SW 1271 (cell line): ENCODE data around the gene FXR2.

Experiments used
- DNase-seq, 2 experiments: peaks; one replicate each; lab custom pipeline; 2025; lab: John Stamatoyannopoulos, UW

Gene FXR2

GRCh38 chr17:7551396-7551795, 63.3 kb downstream of the FXR2 start:
- DNase-seq = no peak

- DNase-seq = no peak
Measured at GRCh38 chr17:7550344-7550743, 64.4 kb downstream of the FXR2 start.

- no peak for DNase-seq
Measured at GRCh38 chr17:7549401-7550055, 65.2 kb downstream of the FXR2 start.

- DNase-seq = no peak
Measured at GRCh38 chr17:7548585-7549400, 65.9 kb downstream of the FXR2 start, which contains the start of gene TNFSF12. TSS of gene TNFSF12 (plus strand) at chr17:7549058. CDS start at chr17:7549154, 96 bp downstream.

GRCh38 chr17:7544911-7545310, 69.8 kb downstream of the FXR2 start:
- no peak for DNase-seq
